ENCODE data around the gene MTF2.

DNA sequence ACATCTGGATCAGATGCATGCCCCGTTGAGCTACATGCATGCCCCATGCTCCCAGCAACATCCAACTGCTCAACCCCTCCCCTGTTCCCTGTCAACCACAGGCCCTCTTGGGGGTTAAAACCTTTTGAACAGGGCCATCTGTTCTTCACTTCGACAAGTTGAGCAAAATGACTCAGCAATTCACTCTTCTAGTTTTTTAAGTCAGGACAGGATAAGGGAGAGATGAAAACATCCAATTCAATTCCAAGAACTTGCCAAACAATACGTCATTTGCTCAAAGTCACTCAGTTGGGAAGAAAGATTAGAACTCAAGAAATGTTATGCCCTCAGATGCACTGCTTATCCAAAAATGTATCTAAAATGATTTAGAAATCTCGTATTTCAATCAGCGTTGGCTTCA is 46.1 kb upstream of the MTF2 start:
- TF ChIP-seq CTCF (IDR thresholded peaks at IDR 0.05) (no peak), POLR2A (IDR thresholded peaks at IDR 0.05) (no peak)
